Colonic mucosa (tissue), 4 donors: ENCODE data around the gene LINGO1. TPM values are rescaled to one million over a fixed set of nuclear protein-coding genes. Genes with fewer than 3 reads are reported as not detected.
A peak's percentile ranks its signal among the peaks of the same experiment; 100 is the strongest.

ENCODE experiments used
- DNase-seq: peaks from one replicate; pipeline ENCODE4 v3.0.0-alpha.2; 2020
- H3K27ac ChIP-seq: fragments of 200-600 bp; one replicate; pipeline ENCODE4 v1.8.0; 2021
- H3K27me3 ChIP-seq: fragments of 200-600 bp; one replicate; pipeline ENCODE4 v1.8.0; 2021
- H3K36me3 ChIP-seq: fragments of 200-600 bp; one replicate; pipeline ENCODE4 v1.8.0; 2021
- H3K4me1 ChIP-seq: fragments of 200-600 bp; one replicate; pipeline ENCODE4 v1.8.0; 2021; ENCODE audit warnings: mild to moderate bottlenecking
- H3K4me3 ChIP-seq: fragments of 200-600 bp; one replicate; pipeline ENCODE4 v1.8.0; 2021
- H3K9ac ChIP-seq, 2 donors: one replicate each; pipeline ENCODE4 v1.7.0; 2013; ENCODE audit warnings: control low read depth in 2 of 2, low read depth in 2 of 2, low read length in 2 of 2
- H3K9me3 ChIP-seq: fragments of 200-600 bp; one replicate; pipeline ENCODE4 v1.8.0; 2021
- intact Hi-C: fragments of 100-400 bp; cut with DNase I; formaldehyde crosslinking; loops from one replicate; pipeline ENCODE4 v1.14.1; 2022
- total RNA-seq, 2 donors: library from RNA; stranded (reverse); fragmentation: NEBNext Ultra II Directional in 1 of 2; extraction: Animal tissue kit (Norgen Biotek cat#: 25700) in 1 of 2; gene quantifications; one replicate each; pipeline ENCODE4 v1.2.1, GENCODE V29; 2021
- TF ChIP-seq, protein P1 (sequence below): fragments of 200-600 bp; IDR thresholded peaks from one replicate; pipeline ENCODE4 v1.8.0; 2022; ENCODE audit warnings: antibody characterized with exemption, mild to moderate bottlenecking
- donor health status: healthy.
- donor health status: DM: no; HTN: no; CAD: no.
- donor health status: DM: no; HTN: no; CAD: no.

Gene LINGO1
- total RNA-seq, 2 donors from 2014 or later, result 0.79 to 1.1 TPM

DNA sequence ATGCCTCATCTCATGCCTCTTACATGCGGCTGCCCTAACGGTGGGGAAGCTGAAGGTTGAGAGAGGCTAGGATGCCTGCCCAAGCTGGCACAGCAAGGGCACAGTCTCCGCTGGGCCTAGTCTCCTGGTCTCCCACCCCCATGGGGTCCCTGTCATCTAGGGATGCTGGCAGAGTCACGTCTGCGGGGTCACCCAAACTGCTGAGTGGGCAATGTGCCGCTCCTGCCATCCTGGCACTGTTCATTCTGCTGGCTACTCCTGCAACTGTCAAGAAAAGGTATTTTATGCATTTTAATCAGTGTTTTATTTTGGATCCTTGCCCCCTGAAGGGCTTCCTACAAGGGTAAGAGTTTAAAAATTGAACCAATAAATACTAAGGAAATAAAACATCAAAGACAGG lies 12.8 kb downstream of the LINGO1 start:
- H3K27me3 ChIP-seq, result no peaks in the 10 kb centered on the region
- no peaks in the 10 kb centered on the region for H3K4me1 ChIP-seq
- H3K36me3 ChIP-seq, result no peaks in the 10 kb centered on the region
- H3K4me3 ChIP-seq, result no peak overlapping the region
- intact Hi-C loops, result no loop called here
- no peak for DNase-seq
- no peak overlapping the region for H3K9ac ChIP-seq
- TF ChIP-seq, protein P1, sequence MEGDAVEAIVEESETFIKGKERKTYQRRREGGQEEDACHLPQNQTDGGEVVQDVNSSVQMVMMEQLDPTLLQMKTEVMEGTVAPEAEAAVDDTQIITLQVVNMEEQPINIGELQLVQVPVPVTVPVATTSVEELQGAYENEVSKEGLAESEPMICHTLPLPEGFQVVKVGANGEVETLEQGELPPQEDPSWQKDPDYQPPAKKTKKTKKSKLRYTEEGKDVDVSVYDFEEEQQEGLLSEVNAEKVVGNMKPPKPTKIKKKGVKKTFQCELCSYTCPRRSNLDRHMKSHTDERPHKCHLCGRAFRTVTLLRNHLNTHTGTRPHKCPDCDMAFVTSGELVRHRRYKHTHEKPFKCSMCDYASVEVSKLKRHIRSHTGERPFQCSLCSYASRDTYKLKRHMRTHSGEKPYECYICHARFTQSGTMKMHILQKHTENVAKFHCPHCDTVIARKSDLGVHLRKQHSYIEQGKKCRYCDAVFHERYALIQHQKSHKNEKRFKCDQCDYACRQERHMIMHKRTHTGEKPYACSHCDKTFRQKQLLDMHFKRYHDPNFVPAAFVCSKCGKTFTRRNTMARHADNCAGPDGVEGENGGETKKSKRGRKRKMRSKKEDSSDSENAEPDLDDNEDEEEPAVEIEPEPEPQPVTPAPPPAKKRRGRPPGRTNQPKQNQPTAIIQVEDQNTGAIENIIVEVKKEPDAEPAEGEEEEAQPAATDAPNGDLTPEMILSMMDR, result no peak
- no peak overlapping the region for H3K27ac ChIP-seq
- H3K9me3 ChIP-seq, result no peaks in the 10 kb centered on the region

DNA sequence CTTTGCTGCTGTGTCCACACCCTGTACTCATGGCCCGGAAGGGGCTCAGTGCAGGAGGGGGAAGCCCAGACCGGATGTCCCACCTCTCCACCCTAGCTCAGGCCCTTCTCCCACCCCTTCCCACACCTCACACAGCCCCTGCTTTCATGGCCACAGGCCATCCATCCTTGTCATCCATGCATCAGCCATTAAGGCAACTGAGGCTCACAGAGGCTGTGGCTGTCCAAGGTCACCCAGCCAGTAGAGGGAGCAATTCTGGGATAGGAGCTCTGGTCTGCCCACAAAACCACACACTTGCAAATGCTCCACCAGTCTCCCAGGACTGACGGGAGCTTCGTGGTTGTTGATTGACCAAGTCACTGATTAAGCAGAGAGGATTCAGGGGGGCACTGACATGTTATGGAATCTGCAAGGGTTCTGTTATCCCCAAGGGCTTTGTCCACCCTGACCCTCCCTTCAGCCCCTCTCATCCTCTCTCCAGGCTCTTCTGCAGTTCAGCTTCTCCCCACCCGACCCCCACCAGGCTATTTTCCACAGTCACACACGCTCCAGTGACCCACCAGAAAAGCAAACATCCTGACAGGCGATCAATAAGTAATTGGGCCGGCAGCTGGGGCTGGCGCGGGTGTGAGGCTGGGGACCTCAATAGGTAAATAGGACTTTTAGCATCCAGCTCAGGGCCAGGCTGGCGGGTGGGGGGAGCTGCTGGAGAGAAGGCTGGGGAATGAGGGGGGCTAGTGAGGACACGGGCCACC lies 15.1 kb downstream of the LINGO1 start:
- Histone ChIP-seq H3K4me3 (no peak overlapping the region), H3K9me3 (no peaks in the 10 kb centered on the region), H3K4me1 (no peaks in the 10 kb centered on the region), H3K36me3 (no peaks in the 10 kb centered on the region), H3K9ac (no peak overlapping the region), H3K27ac (no peak overlapping the region), H3K27me3 (no peaks in the 10 kb centered on the region)
- TF ChIP-seq, protein P1, result peak; percentile 34
- intact Hi-C loops, result no loop called here
- peak; percentile 39 for DNase-seq

DNA sequence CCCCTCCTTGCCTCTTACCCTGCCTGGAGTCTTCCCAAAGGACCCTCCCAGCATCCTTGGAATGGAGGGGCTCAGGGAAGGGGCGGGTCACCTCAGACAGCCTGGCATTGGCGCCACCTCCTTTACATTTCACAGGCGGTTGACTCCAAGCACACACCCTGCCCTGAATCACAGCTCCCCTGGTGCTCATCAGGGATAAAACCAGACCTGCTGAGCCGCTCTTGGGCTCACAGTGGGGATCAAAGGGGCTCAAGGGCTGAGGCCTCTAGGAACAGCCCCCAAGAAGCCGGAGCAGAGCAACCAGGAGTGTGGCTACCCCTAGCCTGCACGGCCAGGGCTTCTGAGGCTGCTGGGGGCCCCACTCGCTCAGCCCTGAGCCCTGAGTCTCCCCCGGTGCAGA lies 16.6 kb downstream of the LINGO1 start:
- DNase-seq, result no peak
- H3K36me3 ChIP-seq, result no peaks in the 10 kb centered on the region
- H3K27ac ChIP-seq, result no peak overlapping the region
- no peaks in the 10 kb centered on the region for H3K4me1 ChIP-seq
- no peak overlapping the region for H3K4me3 ChIP-seq
- no peaks in the 10 kb centered on the region for H3K9me3 ChIP-seq
- no peak overlapping the region for H3K9ac ChIP-seq
- intact Hi-C loops, result no loop called here
- H3K27me3 ChIP-seq, result no peaks in the 10 kb centered on the region
- TF ChIP-seq, protein P1, result no peak

DNA sequence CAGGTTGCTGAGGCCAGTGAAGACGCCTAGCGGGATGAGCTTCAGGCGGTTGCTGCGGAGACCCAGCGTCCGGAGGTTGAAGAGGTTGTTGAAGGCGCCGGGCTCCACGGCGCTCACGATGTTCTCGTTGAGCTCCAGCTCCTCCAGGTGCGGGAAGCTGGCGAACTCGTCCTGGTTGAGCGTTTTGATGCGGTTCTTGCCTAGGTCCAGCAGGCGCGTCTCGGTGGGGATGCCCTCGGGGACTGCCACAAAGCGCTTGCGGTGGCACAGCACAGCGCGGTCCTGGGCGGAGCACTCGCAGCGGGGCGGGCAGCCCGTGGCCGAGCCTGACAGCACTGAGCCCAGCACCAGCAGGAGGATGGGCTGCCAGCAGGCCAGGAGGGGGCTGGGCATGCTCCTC lies 17.2 kb downstream of the LINGO1 start:
- Histone ChIP-seq H3K36me3 (no peaks in the 10 kb centered on the region), H3K27ac (no peak overlapping the region), H3K9me3 (no peaks in the 10 kb centered on the region), H3K4me1 (no peaks in the 10 kb centered on the region), H3K9ac (no peak overlapping the region), H3K27me3 (no peaks in the 10 kb centered on the region), H3K4me3 (no peak overlapping the region)
- TF ChIP-seq, protein P1, result no peak
- no peak for DNase-seq
- intact Hi-C loops, result no loop called here

DNA sequence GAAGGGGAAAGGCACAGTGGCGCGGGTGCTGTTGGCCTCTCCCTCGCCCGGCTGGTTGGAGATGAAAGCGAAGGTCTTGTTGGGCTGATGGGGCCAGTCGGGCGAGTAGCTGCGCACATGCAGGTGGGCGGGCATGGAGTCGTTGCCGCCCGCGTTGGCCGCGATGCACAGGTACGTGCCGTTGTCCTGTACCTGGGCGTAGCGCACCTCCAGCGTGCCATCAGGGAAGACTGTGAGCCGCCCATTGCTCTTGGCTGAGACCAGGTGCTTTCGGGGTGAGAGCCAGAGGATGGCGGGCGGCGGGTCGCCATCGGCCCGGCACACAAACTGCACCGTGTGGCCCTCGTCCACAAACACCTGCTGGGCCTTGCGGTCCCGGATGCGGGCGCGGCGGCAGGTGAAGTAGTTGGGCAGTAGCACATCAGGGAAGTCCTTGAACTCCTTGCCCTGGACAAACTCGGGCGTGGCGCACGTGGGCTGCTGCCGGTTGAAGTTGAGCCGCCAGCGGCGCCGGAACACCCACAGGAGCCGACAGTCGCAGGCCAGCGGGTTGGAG lies 18.4 kb downstream of the LINGO1 start:
- Histone ChIP-seq H3K27ac (no peak overlapping the region), H3K36me3 (no peaks in the 10 kb centered on the region), H3K4me3 (no peak overlapping the region), H3K4me1 (peaks cover 4% of the 10 kb centered on the region), H3K27me3 (no peaks in the 10 kb centered on the region), H3K9me3 (no peaks in the 10 kb centered on the region), H3K9ac (no peak overlapping the region)
- intact Hi-C loops, result no loop called here
- TF ChIP-seq, protein P1, result no peak
- DNase-seq, result no peak
